ENCODE data around the gene CAMP. TPM values are rescaled to one million over a fixed set of nuclear protein-coding genes. Genes with fewer than 3 reads are reported as not detected.
A peak's percentile ranks its signal among the peaks of the same experiment; 100 is the strongest.

Gene CAMP, protein sequence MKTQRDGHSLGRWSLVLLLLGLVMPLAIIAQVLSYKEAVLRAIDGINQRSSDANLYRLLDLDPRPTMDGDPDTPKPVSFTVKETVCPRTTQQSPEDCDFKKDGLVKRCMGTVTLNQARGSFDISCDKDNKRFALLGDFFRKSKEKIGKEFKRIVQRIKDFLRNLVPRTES
- polyA plus RNA-seq (2013, experiment 1 of 4) = not detected
- not detected for polyA plus RNA-seq (2013, experiment 2 of 4)
- not detected for polyA plus RNA-seq (2013, experiment 3 of 4)
- polyA plus RNA-seq (2013, experiment 4 of 4) = not detected

DNA sequence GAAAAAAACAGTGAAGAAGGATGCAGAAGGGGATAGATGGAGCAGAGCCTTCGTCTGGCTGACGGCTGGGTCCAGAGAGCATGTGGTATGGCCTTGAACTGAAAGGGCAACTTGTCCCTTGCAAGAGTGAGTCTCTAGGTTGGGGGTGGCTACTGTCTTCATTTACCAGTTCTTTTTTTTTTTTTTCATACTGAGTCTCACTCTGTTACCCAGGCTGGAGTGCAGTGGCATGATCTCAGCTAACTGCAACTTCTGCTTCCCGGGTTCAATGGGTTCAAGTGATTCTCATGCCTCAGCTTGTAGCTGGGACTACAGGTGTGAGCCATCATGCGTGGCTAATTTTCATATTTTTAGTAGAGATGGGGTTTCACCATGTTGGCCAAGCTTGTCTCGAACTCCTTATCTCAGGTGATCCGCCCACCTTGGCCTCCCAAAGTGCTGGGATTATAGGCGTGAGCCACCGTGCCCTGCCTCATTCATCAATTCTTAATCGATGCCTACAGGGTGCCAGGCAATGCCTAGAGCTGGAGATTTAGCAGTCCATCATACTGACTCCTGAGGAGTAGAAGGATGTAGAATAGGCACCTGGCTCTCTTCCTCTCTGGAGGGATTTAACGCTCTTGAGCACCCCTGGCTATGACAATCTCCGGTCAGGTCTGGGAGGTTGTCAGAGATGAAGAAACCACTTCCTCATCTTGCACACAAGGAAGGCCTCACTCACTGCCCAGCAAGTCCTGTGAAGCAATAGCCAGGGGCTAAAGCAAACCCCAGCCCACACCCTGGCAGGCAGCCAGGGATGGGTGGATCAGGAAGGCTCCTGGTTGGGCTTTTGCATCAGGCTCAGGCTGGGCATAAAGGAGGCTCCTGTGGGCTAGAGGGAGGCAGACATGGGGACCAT is at the start of gene CAMP:
Gene CAMP (plus strand): TSS at position 880 of the 898 bp plus-strand sequence. CDS start 17 bp downstream, at position 897.
- Histone ChIP-seq H3K4me3 (ENCODE audit: insufficient read depth, low read depth, low read length) (no peak within 1 kb of the TSS), H3K27me3 (ENCODE audit: control insufficient read depth, insufficient read depth, low read length, poor library complexity, severe bottlenecking) (no peaks in the 10 kb centered on the region), H3K36me3 (ENCODE audit: control insufficient read depth, insufficient read depth, low read length) (no peaks in the 10 kb centered on the region), H3K4me1 (ENCODE audit: control insufficient read depth, insufficient read depth, low read length) (no peaks in the 10 kb centered on the region), H3K27ac (ENCODE audit: insufficient read depth, low read depth, low read length, poor library complexity, severe bottlenecking) (no peak within 1 kb of the TSS), H3K9me3 (ENCODE audit: control insufficient read depth, low read length) (no peaks in the 10 kb centered on the region)
- WGBS, 2 experiments = 89 to 92% methylated on average over 11 of the region's 11 CpGs

DNA sequence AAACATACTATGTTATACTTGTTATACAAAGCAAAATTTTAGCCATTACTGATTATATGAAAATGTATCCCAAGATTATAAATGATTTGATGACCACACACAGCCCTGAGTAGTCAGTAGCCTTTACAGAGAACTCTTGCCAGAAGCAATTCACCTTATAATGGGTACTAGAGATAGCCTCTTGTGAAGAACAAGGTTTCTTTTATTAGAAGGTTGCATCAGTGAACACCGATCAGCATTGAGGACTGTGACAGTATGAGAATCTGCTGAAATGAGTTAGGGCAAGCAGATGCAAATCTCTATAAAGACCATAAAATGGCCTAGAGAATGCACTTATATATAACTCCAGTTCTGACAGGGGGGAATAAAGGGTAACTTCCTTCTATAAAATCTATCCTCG is 45.2 kb upstream of the CAMP start:
- WGBS, 2 experiments = 96 to 97% methylated on average over 2 of the region's 2 CpGs
- no peak overlapping the region for H3K27ac ChIP-seq (ENCODE audit: insufficient read depth, low read depth, low read length, poor library complexity, severe bottlenecking)
- H3K4me3 ChIP-seq (ENCODE audit: insufficient read depth, low read depth, low read length) = no peak overlapping the region
- no peaks in the 10 kb centered on the region for H3K9me3 ChIP-seq (ENCODE audit: control insufficient read depth, low read length)
- H3K4me1 ChIP-seq (ENCODE audit: control insufficient read depth, insufficient read depth, low read length) = no peaks in the 10 kb centered on the region
- peaks cover 82% of the 10 kb centered on the region for H3K36me3 ChIP-seq (ENCODE audit: control insufficient read depth, insufficient read depth, low read length)
- no peaks in the 10 kb centered on the region for H3K27me3 ChIP-seq (ENCODE audit: control insufficient read depth, insufficient read depth, low read length, poor library complexity, severe bottlenecking)

DNA sequence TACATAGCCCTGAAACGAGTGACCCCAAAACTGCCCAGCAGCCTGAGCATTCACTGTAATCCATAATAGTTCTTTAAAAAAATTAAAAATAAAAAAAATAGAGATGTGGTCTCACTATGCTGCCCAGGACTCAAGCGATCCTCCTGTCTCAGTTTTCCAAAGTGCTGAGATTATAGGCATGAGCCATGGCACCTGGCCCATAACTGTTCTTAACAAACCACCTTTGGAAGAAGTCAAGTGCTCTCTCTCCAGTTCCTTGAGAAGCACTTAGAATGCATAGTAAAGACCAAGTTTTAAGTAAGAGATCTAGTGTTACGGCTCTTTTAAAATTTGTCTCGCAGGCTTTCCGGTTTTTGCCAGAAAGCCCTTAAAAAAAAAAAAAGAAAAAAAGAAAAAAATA is 43.3 kb upstream of the CAMP start:
- WGBS, 2 experiments = 95 to 100% methylated on average over 2 to 3 of the region's 5 CpGs
- peaks cover 84% of the 10 kb centered on the region for H3K36me3 ChIP-seq (ENCODE audit: control insufficient read depth, insufficient read depth, low read length)

DNA sequence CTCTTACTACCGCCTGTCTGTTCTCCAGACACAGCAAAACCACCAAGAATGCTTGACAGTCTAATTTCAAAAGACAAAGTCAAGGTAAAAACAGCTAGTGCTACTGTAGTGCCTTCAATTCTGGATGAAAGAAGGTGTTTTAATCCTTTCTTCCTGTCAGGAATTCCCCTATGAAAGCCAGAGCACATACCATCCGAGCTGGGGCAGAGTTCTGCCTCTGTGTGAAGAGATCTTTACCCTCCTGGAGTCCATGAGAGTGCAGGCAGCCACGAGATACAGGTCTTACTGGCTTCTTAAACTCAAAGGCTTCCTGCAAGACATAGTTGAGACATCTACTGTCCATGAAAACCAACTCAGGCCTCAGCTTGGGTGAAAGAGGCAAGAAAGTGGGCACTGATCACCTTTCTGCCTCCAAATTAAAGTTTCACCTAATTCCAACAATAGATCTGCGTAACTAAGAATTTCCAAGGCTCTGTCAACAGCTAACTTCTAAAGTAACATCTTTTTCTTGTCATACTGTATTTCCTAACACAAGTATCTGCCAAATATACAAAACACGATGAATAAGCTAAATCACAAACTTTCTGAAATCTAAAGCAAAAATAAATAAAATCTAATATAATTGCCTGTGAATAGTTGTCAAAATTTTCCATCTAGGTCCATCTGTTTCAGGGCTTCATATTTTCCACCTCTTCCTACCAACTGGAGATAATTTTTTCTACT is 42.6 kb upstream of the CAMP start:
- Histone ChIP-seq H3K36me3 (ENCODE audit: control insufficient read depth, insufficient read depth, low read length) (peaks cover 83% of the 10 kb centered on the region), H3K4me3 (ENCODE audit: insufficient read depth, low read depth, low read length) (no peak overlapping the region), H3K27me3 (ENCODE audit: control insufficient read depth, insufficient read depth, low read length, poor library complexity, severe bottlenecking) (no peaks in the 10 kb centered on the region), H3K9me3 (ENCODE audit: control insufficient read depth, low read length) (no peaks in the 10 kb centered on the region), H3K4me1 (ENCODE audit: control insufficient read depth, insufficient read depth, low read length) (no peaks in the 10 kb centered on the region), H3K27ac (ENCODE audit: insufficient read depth, low read depth, low read length, poor library complexity, severe bottlenecking) (no peak overlapping the region)
- WGBS, 2 experiments = 91 to 93% methylated on average over 4 to 5 of the region's 5 CpGs

More for the DNA sequence above, 43.3 kb upstream of the CAMP start:
- Histone ChIP-seq H3K9me3 (ENCODE audit: control insufficient read depth, low read length) (no peaks in the 10 kb centered on the region), H3K4me1 (ENCODE audit: control insufficient read depth, insufficient read depth, low read length) (no peaks in the 10 kb centered on the region), H3K27ac (ENCODE audit: insufficient read depth, low read depth, low read length, poor library complexity, severe bottlenecking) (no peak overlapping the region), H3K27me3 (ENCODE audit: control insufficient read depth, insufficient read depth, low read length, poor library complexity, severe bottlenecking) (no peaks in the 10 kb centered on the region), H3K4me3 (ENCODE audit: insufficient read depth, low read depth, low read length) (no peak overlapping the region)

DNA sequence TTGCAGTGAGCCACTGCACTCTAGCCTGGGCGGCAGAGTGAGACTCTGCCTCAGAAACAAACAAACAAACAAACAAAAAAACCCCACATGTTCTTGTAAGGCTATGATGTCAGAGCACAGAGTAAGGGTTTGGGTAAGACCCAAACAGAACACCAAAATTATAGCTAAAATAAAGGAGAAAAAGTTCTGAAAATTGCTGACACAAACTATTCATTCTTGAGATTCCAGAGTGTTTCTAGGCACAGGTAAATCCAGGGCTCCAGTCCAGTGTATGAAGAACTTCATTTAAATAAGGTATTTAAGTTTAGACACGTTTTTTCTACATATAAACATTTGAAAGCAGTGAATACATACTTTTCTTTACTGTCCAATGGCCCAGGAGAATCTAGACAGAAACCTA is 39.0 kb upstream of the CAMP start:
- Histone ChIP-seq H3K4me3 (ENCODE audit: insufficient read depth, low read depth, low read length) (no peak overlapping the region), H3K36me3 (ENCODE audit: control insufficient read depth, insufficient read depth, low read length) (peaks cover 52% of the 10 kb centered on the region), H3K4me1 (ENCODE audit: control insufficient read depth, insufficient read depth, low read length) (no peaks in the 10 kb centered on the region), H3K27me3 (ENCODE audit: control insufficient read depth, insufficient read depth, low read length, poor library complexity, severe bottlenecking) (no peaks in the 10 kb centered on the region), H3K9me3 (ENCODE audit: control insufficient read depth, low read length) (no peaks in the 10 kb centered on the region), H3K27ac (ENCODE audit: insufficient read depth, low read depth, low read length, poor library complexity, severe bottlenecking) (no peak overlapping the region)
- WGBS, 2 experiments = 60 to 100% methylated on average over 2 of the region's 2 CpGs

DNA sequence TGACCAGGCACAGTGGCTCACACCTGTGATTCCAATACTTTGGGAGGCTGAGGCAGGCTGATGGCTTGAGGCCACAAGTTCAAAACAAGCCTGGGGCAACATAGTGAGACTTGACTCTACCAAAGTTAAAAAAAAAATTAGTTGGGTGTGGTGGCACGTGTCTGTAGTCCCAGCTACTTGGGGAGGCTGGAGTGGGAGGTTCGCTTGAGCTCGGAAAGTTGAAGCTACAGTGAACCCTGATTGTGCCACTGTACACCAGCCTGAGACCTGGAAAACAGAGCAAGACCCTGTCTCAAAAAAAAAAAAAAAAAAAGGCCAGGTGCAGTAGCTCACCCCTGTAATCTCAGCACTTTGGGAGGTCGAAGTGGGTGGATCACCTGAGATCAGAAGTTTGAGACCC is 38.2 kb upstream of the CAMP start:
- WGBS, 2 experiments = 96% methylated on average over 4 of the region's 4 CpGs
- Histone ChIP-seq H3K4me1 (ENCODE audit: control insufficient read depth, insufficient read depth, low read length) (no peaks in the 10 kb centered on the region), H3K9me3 (ENCODE audit: control insufficient read depth, low read length) (no peaks in the 10 kb centered on the region), H3K36me3 (ENCODE audit: control insufficient read depth, insufficient read depth, low read length) (peaks cover 45% of the 10 kb centered on the region), H3K4me3 (ENCODE audit: insufficient read depth, low read depth, low read length) (no peak overlapping the region), H3K27ac (ENCODE audit: insufficient read depth, low read depth, low read length, poor library complexity, severe bottlenecking) (no peak overlapping the region), H3K27me3 (ENCODE audit: control insufficient read depth, insufficient read depth, low read length, poor library complexity, severe bottlenecking) (no peaks in the 10 kb centered on the region)

DNA sequence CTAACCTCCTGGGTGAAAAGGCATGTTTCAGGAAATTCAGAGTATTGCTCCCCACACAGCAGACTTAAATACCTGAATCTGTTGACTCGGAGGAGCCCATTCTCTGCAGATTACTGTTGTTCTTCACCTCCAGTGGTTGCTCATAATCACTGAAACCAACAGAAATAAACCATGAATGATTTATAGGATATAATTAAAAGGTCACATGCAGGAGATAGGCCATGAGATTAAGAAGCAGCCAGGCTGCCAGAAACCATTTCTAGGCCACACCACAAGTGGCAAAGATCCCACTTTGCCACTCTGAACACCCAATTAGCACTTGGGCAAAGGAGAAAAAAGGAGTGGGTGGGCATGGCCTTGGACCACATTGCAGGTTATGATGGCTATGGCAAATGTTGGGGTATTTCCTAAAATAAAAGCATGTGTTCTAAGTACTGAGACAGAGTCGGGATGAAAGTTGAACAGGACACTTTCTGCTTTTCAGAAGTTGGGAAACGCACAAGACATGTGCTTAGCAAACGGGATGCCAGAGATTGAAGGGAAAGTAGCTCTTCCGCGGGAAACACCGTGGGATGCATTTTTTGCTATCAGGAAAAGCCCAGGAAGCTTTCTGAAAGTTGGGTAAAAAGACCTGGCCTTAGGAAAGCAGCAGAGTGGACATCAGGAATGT is 36.5 kb upstream of the CAMP start:
- Histone ChIP-seq H3K36me3 (ENCODE audit: control insufficient read depth, insufficient read depth, low read length) (peaks cover 38% of the 10 kb centered on the region), H3K27me3 (ENCODE audit: control insufficient read depth, insufficient read depth, low read length, poor library complexity, severe bottlenecking) (no peaks in the 10 kb centered on the region), H3K4me1 (ENCODE audit: control insufficient read depth, insufficient read depth, low read length) (no peaks in the 10 kb centered on the region), H3K4me3 (ENCODE audit: insufficient read depth, low read depth, low read length) (peak overlapping the region; percentile 94), H3K9me3 (ENCODE audit: control insufficient read depth, low read length) (no peaks in the 10 kb centered on the region), H3K27ac (ENCODE audit: insufficient read depth, low read depth, low read length, poor library complexity, severe bottlenecking) (no peak overlapping the region)
- WGBS, 2 experiments = 19 to 21% methylated on average over 7 of the region's 7 CpGs

DNA sequence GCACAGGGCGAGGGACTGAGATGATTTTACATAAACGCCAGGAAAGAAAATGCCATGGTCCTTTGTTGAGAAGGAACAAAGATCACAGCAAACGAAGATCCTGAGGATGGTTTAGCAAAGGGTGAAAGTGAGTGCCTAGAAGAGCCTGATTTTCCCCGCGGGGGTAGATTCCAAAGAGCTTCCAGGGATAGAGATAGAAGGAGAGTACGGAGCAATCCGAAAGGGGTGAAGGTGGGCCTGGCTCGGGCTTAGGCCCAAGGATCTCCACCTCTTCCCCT is 36.1 kb upstream of the CAMP start:
- WGBS, 2 experiments = 0 to 1% methylated on average over 8 of the region's 8 CpGs
- Histone ChIP-seq H3K27me3 (ENCODE audit: control insufficient read depth, insufficient read depth, low read length, poor library complexity, severe bottlenecking) (no peaks in the 10 kb centered on the region), H3K36me3 (ENCODE audit: control insufficient read depth, insufficient read depth, low read length) (peaks cover 33% of the 10 kb centered on the region), H3K4me1 (ENCODE audit: control insufficient read depth, insufficient read depth, low read length) (no peaks in the 10 kb centered on the region), H3K4me3 (ENCODE audit: insufficient read depth, low read depth, low read length) (peak overlapping the region; percentile 94), H3K9me3 (ENCODE audit: control insufficient read depth, low read length) (no peaks in the 10 kb centered on the region), H3K27ac (ENCODE audit: insufficient read depth, low read depth, low read length, poor library complexity, severe bottlenecking) (no peak overlapping the region)

DNA sequence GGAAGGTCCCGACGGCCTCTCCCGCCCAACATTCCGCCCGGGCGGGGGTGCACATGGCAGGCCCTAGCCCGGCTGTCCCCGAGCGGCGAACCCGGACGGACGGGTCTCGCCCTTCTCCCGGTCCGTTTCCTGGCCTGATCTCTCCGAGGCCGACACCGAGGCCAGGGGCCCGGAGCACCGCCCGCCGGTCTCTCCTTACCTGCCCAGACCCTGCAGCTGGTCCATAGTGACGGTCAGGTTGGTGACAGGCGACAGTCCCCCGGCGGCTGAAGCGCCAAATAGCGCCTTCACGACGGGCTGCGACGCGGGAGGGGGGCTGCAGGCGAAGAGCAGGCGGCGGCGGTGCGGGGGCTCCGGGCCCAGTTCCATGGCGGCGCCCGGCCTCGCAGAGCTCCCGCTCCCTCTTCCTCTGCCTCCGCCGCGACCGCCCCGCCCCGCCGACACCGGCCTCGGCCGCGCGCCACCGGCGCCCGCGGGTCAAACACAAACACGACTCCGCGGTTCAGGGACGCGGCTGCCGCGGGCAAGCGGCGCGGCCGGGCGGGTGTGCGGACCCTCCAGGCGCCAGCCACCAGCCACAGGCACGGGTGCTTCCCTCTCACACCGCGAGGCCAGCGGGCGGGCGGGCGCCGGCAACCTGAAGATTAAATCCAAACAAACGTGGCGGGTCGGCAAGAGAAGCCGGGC is 35.6 kb upstream of the CAMP start:
- 0% methylated on average over 87 of the region's 87 CpGs for WGBS, 2 experiments
- peak overlapping the region; percentile 94 for H3K4me3 ChIP-seq (ENCODE audit: insufficient read depth, low read depth, low read length)
- H3K27me3 ChIP-seq (ENCODE audit: control insufficient read depth, insufficient read depth, low read length, poor library complexity, severe bottlenecking) = no peaks in the 10 kb centered on the region
- H3K27ac ChIP-seq (ENCODE audit: insufficient read depth, low read depth, low read length, poor library complexity, severe bottlenecking) = peak overlapping the region; percentile 61
- H3K9me3 ChIP-seq (ENCODE audit: control insufficient read depth, low read length) = no peaks in the 10 kb centered on the region
- H3K36me3 ChIP-seq (ENCODE audit: control insufficient read depth, insufficient read depth, low read length) = peaks cover 28% of the 10 kb centered on the region
- H3K4me1 ChIP-seq (ENCODE audit: control insufficient read depth, insufficient read depth, low read length) = no peaks in the 10 kb centered on the region

All from ectodermal cell (in vitro differentiated cells).